Body of pancreas (tissue), 4 donors: ENCODE results near the gene EPHB1.

Experiments
- POLR2A ChIP-seq, 3 donors: fragments of 450-650 bp; IDR thresholded peaks; one replicate each; pipeline ENCODE4 v1.6.1; 2016; ENCODE audit warnings: antibody characterized with exemption in 3 of 3, mild to moderate bottlenecking in 2 of 3
- TF ChIP-seq, protein P1 (sequence below), 7 experiments: fragments of 450-650 bp in 4 of 7; fragments of 200-600 bp in 3 of 7; sonication (generic) in 3 of 7; IDR thresholded peaks; one replicate each; pipeline ENCODE4 v1.5.1; 2016 to 2019; ENCODE audit warnings: antibody characterized with exemption in 7 of 7

DNA sequence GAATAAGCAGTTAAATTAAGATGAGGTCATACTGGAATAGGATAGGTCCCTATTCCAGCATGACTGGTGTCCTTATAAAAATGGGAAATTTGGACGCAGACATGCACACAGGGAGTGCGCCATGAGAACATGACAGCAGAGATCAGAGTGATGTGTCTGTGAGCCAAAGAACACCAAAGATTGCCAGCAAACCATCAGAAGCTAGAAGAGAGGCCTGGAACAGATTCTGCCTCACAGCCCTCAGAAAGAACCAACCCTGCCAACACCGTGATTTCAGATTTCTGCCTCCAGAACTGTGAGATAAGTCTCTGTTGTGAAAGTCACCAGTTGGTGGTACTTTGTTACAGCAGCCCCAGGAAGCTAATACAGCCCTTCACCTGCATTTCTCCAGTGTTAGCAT lies 34.7 kb downstream of the EPHB1 start:
- no peak for TF ChIP-seq POLR2A (IDR thresholded peaks at IDR 0.05)
- TF ChIP-seq, protein P1, sequence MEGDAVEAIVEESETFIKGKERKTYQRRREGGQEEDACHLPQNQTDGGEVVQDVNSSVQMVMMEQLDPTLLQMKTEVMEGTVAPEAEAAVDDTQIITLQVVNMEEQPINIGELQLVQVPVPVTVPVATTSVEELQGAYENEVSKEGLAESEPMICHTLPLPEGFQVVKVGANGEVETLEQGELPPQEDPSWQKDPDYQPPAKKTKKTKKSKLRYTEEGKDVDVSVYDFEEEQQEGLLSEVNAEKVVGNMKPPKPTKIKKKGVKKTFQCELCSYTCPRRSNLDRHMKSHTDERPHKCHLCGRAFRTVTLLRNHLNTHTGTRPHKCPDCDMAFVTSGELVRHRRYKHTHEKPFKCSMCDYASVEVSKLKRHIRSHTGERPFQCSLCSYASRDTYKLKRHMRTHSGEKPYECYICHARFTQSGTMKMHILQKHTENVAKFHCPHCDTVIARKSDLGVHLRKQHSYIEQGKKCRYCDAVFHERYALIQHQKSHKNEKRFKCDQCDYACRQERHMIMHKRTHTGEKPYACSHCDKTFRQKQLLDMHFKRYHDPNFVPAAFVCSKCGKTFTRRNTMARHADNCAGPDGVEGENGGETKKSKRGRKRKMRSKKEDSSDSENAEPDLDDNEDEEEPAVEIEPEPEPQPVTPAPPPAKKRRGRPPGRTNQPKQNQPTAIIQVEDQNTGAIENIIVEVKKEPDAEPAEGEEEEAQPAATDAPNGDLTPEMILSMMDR (IDR thresholded peaks at IDR 0.05): no peak
